HepG2 (cell line): ENCODE results near the gene PLXND1. TPM values are rescaled to one million over a fixed set of nuclear protein-coding genes. Genes with fewer than 3 reads are reported as not detected.
A peak's percentile ranks its signal among the peaks of the same experiment; 100 is the strongest.

ENCODE experiments used
- PTBP1 ChIP-seq: fragments of 200-400 bp; formaldehyde crosslinking; IDR thresholded peaks from 2 replicates; pipeline ENCODE4 v1.6.1; 2018; ENCODE audit warnings: low read length, low read depth; ENCODE audit not compliant: poor library complexity, severe bottlenecking
- SAFB2 ChIP-seq: sonication (generic); formaldehyde crosslinking; IDR thresholded peaks from 2 replicates; pipeline ENCODE4 v1.5.1; 2020; ENCODE audit warnings: missing genetic modification reagents, low read depth, mild to moderate bottlenecking, borderline replicate concordance
- TFE3 ChIP-seq: IDR thresholded peaks from 2 replicates; pipeline ENCODE4 v1.6.1; 2016
- TIGD3 ChIP-seq: sonication (generic); formaldehyde crosslinking; IDR thresholded peaks from 2 replicates; pipeline ENCODE4 v1.5.1; 2020; ENCODE audit warnings: mild to moderate bottlenecking, missing genetic modification reagents, borderline replicate concordance
- USF2 ChIP-seq, 2 experiments: sonication (generic) in 1 of 2; formaldehyde crosslinking in 1 of 2; IDR thresholded peaks; 2 replicates each; pipeline versions ENCODE4 v1.5.1 to v1.6.1; 2011 to 2020; ENCODE audit warnings: borderline replicate concordance in 1 of 2, low read depth in 1 of 2, low read length in 1 of 2, mild to moderate bottlenecking in 1 of 2, missing genetic modification reagents in 1 of 2, moderate library complexity in 1 of 2
- ZBTB46 ChIP-seq: sonication (generic); formaldehyde crosslinking; IDR thresholded peaks from 2 replicates; pipeline ENCODE4 v1.4.0; 2020; ENCODE audit warnings: mild to moderate bottlenecking, missing genetic modification reagents, borderline replicate concordance
- ZNF563 ChIP-seq: sonication (generic); formaldehyde crosslinking; IDR thresholded peaks from 2 replicates; pipeline ENCODE4 v1.8.0; 2022; ENCODE audit warnings: mild to moderate bottlenecking, moderate library complexity, missing genetic modification reagents
- ZNF713 ChIP-seq: sonication (generic); formaldehyde crosslinking; IDR thresholded peaks from 2 replicates; pipeline ENCODE4 v1.4.0; 2020; ENCODE audit warnings: mild to moderate bottlenecking, missing genetic modification reagents
- ZNF720 ChIP-seq: sonication (generic); formaldehyde crosslinking; IDR thresholded peaks from 2 replicates; pipeline ENCODE4 v1.4.0; 2020; ENCODE audit warnings: missing genetic modification reagents
- polyA plus RNA-seq, 8 experiments: library from polyadenylated mRNA; depleted of rRNA in 3 of 8; stranded (reverse) in 7 of 8; unstranded in 1 of 8; fragments of >200 nt; fragmentation: Illumina TruSeq in 4 of 8; extraction: Trizol in 4 of 8; gene quantifications; 2 replicates each; pipeline versions ENCODE4 v1.2.1 to v1.2.3, GENCODE V29; 2011 to 2016; ENCODE audit warnings: low read depth in 4 of 8, missing spikeins in 1 of 8, mixed read lengths in 1 of 8; ENCODE audit not compliant: insufficient read depth in 1 of 8
- total RNA-seq, 5 experiments: library from RNA; depleted of rRNA; stranded (reverse); fragments of >200 nt; fragmentation: Illumina TruSeq; extraction: Trizol; gene quantifications; 2 replicates each; pipeline ENCODE4 v1.2.3, GENCODE V29; 2016; ENCODE audit warnings: low read depth in 1 of 5
- TF ChIP-seq, protein P1 (sequence below): sonication (generic); formaldehyde crosslinking; IDR thresholded peaks from 2 replicates; pipeline ENCODE4 v1.4.0; 2020; ENCODE audit warnings: low read depth, mild to moderate bottlenecking, missing genetic modification reagents
- TF ChIP-seq, protein P2 (sequence below): sonication (generic); formaldehyde crosslinking; IDR thresholded peaks from 2 replicates; pipeline ENCODE4 v1.4.0; 2020; ENCODE audit warnings: mild to moderate bottlenecking, missing genetic modification reagents, borderline replicate concordance
- TF ChIP-seq, protein P3 (sequence below): sonication (generic); IDR thresholded peaks from 2 replicates; pipeline ENCODE4 v1.6.1; 2016; ENCODE audit warnings: low read depth, borderline replicate concordance

Gene PLXND1
- total and polyA plus RNA-seq, 2 of the 13 experiments (the other 11 are each of a cell fraction or from before 2014, with no cell fraction given) = 15.9 to 42.0 TPM

- TF ChIP-seq USF2 (IDR thresholded peaks at IDR 0.05; ENCODE audit: low read depth, low read length) (no peak), USF2 (CRISPR knock-in tag; IDR thresholded peaks at IDR 0.05; ENCODE audit: borderline replicate concordance) (no peak), ZBTB46 (CRISPR knock-in tag) (no peak), ZNF720 (CRISPR knock-in tag) (no peak), ZNF713 (CRISPR knock-in tag) (no peak), SAFB2 (CRISPR knock-in tag) (no peak), TIGD3 (CRISPR knock-in tag) (no peak), TFE3 (no peak), PTBP1 (no peak), ZNF563 (CRISPR knock-in tag) (no peak)
- TF ChIP-seq, protein P1, sequence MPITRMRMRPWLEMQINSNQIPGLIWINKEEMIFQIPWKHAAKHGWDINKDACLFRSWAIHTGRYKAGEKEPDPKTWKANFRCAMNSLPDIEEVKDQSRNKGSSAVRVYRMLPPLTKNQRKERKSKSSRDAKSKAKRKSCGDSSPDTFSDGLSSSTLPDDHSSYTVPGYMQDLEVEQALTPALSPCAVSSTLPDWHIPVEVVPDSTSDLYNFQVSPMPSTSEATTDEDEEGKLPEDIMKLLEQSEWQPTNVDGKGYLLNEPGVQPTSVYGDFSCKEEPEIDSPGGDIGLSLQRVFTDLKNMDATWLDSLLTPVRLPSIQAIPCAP (CRISPR knock-in tag) = no peak
- TF ChIP-seq, protein P2, sequence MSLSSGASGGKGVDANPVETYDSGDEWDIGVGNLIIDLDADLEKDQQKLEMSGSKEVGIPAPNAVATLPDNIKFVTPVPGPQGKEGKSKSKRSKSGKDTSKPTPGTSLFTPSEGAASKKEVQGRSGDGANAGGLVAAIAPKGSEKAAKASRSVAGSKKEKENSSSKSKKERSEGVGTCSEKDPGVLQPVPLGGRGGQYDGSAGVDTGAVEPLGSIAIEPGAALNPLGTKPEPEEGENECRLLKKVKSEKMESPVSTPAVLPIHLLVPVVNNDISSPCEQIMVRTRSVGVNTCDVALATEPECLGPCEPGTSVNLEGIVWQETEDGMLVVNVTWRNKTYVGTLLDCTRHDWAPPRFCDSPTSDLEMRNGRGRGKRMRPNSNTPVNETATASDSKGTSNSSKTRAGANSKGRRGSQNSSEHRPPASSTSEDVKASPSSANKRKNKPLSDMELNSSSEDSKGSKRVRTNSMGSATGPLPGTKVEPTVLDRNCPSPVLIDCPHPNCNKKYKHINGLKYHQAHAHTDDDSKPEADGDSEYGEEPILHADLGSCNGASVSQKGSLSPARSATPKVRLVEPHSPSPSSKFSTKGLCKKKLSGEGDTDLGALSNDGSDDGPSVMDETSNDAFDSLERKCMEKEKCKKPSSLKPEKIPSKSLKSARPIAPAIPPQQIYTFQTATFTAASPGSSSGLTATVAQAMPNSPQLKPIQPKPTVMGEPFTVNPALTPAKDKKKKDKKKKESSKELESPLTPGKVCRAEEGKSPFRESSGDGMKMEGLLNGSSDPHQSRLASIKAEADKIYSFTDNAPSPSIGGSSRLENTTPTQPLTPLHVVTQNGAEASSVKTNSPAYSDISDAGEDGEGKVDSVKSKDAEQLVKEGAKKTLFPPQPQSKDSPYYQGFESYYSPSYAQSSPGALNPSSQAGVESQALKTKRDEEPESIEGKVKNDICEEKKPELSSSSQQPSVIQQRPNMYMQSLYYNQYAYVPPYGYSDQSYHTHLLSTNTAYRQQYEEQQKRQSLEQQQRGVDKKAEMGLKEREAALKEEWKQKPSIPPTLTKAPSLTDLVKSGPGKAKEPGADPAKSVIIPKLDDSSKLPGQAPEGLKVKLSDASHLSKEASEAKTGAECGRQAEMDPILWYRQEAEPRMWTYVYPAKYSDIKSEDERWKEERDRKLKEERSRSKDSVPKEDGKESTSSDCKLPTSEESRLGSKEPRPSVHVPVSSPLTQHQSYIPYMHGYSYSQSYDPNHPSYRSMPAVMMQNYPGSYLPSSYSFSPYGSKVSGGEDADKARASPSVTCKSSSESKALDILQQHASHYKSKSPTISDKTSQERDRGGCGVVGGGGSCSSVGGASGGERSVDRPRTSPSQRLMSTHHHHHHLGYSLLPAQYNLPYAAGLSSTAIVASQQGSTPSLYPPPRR (CRISPR knock-in tag) = no peak
- TF ChIP-seq, protein P3, sequence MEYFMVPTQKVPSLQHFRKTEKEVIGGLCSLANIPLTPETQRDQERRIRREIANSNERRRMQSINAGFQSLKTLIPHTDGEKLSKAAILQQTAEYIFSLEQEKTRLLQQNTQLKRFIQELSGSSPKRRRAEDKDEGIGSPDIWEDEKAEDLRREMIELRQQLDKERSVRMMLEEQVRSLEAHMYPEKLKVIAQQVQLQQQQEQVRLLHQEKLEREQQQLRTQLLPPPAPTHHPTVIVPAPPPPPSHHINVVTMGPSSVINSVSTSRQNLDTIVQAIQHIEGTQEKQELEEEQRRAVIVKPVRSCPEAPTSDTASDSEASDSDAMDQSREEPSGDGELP = peak; percentile 11; the same call in 1 of the 2 replicates
These were observed 9.1 kb downstream of the PLXND1 start (continued) for GRCh38 chr3:129597087-129597999.
